Measurements from ENCODE around the gene FGD2. TPM values are rescaled to one million over a fixed set of nuclear protein-coding genes. Genes with fewer than 3 reads are reported as not detected.

FGD2 gene
- total and polyA plus RNA-seq, 9 of the 15 experiments (the other 6 are each of a cell fraction or from before 2014, with no cell fraction given) = 0.09 TPM; not detected in 8

GRCh38 chr6:36962874-36963273 lies 42.6 kb upstream of the FGD2 start (continued):
- no peak for TF ChIP-seq ZNF699 (CRISPR knock-in tag; IDR thresholded peaks at IDR 0.05; ENCODE audit: insufficient replicate concordance)
- TF ChIP-seq ZNF717 (CRISPR knock-in tag; IDR thresholded peaks at IDR 0.05) = no peak
- TF ChIP-seq RFX1 (IDR thresholded peaks at IDR 0.05) = peak; percentile 94
- TF ChIP-seq NR4A1 (CRISPR knock-in tag; IDR thresholded peaks at IDR 0.05) = no peak
- no peak for TF ChIP-seq NR4A1 (tag; IDR thresholded peaks at IDR 0.05)
- TF ChIP-seq FOXM1 (IDR thresholded peaks at IDR 0.05; ENCODE audit: low read depth) = no peak
- no peak for TF ChIP-seq FOXM1 (CRISPR knock-in tag; IDR thresholded peaks at IDR 0.05; ENCODE audit: low read depth)
- no peak for TF ChIP-seq CBFA2T2 (conservative IDR thresholded peaks at IDR 0.05)
- no peak for TF ChIP-seq ZBTB9 (CRISPR knock-in tag; IDR thresholded peaks at IDR 0.05)
- TF ChIP-seq ARNT (IDR thresholded peaks at IDR 0.05) = no peak
- TF ChIP-seq ZNF232 (CRISPR knock-in tag; IDR thresholded peaks at IDR 0.05) = no peak
- no peak for TF ChIP-seq RBM39 (optimal IDR thresholded peaks at IDR 0.05; ENCODE audit: low read depth, low read length)
- TF ChIP-seq KHSRP (IDR thresholded peaks at IDR 0.05) = no peak
- TF ChIP-seq SRF (CRISPR knock-in tag; IDR thresholded peaks at IDR 0.05) = no peak
- no peak for TF ChIP-seq BCL6 (CRISPR knock-in tag; IDR thresholded peaks at IDR 0.05)
- TF ChIP-seq SFPQ (IDR thresholded peaks at IDR 0.05; ENCODE audit: low read depth, low read length) = no peak
- TF ChIP-seq ZNF263 (CRISPR knock-in tag; IDR thresholded peaks at IDR 0.05; ENCODE audit: borderline replicate concordance) = no peak
- TF ChIP-seq ZFPM2 (CRISPR knock-in tag; IDR thresholded peaks at IDR 0.05) = no peak
- TF ChIP-seq FOXP1 (CRISPR knock-in tag; IDR thresholded peaks at IDR 0.05) = 0 out of 2 replicates have a peak, but pooled peaks have one; percentile 40
- no peak for TF ChIP-seq ZNF79 (CRISPR knock-in tag; IDR thresholded peaks at IDR 0.05; ENCODE audit: low read depth)
- no peak for TF ChIP-seq ILK (tag; IDR thresholded peaks at IDR 0.05; ENCODE audit: borderline replicate concordance, low read depth)
- TF ChIP-seq AFF4 (CRISPR knock-in tag; IDR thresholded peaks at IDR 0.05) = no peak
- 0 out of 4 replicates have a peak, but pooled peaks of 1 of the 2 experiments have one; percentile 34 for TF ChIP-seq FOXA3 (CRISPR knock-in tag; conservative IDR thresholded peaks at IDR 0.05 in 1 of 2, IDR thresholded peaks at IDR 0.05 in 1 of 2)
